NB4 (cell line): ENCODE data around the gene DGKH.

ENCODE experiments used
- POLR2A ChIP-seq: IDR thresholded peaks from 2 replicates; pipeline ENCODE4 v1.6.1; 2011; ENCODE audit warnings: mild to moderate bottlenecking; ENCODE audit not compliant: insufficient read length; ENCODE audit errors: extremely low read depth
- TF ChIP-seq, protein P1 (sequence below): IDR thresholded peaks from one replicate; pipeline ENCODE4 v1.5.1; 2012; ENCODE audit warnings: low read depth, low read length

DNA sequence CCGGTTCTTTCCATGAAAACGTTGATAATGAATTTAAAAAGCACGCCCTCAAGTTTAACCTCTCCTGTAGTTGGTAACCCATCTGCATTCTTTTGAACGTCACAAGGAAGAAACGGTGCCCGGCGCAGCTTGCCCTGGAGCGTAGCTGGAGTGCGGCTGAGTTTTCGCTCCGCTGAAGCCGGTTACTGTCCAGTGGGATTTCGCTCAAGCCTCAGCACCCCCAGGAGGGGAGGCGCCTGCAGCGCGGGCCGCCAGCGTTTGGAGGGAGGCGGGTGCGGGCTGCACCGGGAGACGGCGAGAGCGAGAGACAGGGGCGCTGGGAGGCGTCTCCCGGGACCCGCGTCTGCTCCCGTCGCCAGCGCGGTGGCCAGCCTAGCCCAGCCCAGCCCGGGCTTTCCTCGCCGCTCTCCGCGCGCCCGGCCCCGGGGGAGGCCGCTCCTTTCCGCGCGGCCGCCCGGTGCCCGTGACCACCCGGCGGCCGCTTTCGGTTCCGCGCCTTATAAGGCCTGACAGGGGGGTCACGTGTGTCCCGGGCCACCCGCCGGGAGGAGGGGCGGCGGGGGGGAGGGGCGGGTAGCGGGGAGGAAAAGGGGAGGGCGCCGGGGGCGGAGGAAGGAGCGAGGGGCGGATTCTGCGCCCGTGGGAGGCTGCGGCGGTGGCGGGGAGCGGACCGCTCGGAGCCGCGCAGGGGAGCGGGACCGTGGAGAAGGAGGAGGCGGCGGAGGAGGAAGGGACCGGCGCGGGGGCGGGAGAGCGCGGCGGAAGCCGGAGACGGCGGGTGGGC, 8.3 kb upstream of the DGKH start:
- TF ChIP-seq, protein P1, sequence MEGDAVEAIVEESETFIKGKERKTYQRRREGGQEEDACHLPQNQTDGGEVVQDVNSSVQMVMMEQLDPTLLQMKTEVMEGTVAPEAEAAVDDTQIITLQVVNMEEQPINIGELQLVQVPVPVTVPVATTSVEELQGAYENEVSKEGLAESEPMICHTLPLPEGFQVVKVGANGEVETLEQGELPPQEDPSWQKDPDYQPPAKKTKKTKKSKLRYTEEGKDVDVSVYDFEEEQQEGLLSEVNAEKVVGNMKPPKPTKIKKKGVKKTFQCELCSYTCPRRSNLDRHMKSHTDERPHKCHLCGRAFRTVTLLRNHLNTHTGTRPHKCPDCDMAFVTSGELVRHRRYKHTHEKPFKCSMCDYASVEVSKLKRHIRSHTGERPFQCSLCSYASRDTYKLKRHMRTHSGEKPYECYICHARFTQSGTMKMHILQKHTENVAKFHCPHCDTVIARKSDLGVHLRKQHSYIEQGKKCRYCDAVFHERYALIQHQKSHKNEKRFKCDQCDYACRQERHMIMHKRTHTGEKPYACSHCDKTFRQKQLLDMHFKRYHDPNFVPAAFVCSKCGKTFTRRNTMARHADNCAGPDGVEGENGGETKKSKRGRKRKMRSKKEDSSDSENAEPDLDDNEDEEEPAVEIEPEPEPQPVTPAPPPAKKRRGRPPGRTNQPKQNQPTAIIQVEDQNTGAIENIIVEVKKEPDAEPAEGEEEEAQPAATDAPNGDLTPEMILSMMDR: no peak
- peak; percentile 69 for TF ChIP-seq POLR2A
